Activated T-helper 17 cell treated with anti-CD3 and anti-CD28 coated beads, Interleukin-2, amount 50 U/mL, for 72 hours (primary cell): Measurements from ENCODE around the gene SMS. TPM values are rescaled to one million over a fixed set of nuclear protein-coding genes. Genes with fewer than 3 reads are reported as not detected.

Experiments
- total RNA-seq, 2 donors: library from RNA; stranded (reverse); gene quantifications; one replicate each; pipeline ENCODE4 v1.2.3, GENCODE V29; 2022

SMS gene
- total RNA-seq, 2 donors from 2014 or later = 102 to 109 TPM

Other genes starting within 250 kb of the SMS start
- not detected for gene SMPX, start 182.6 kb upstream of the SMS start, total RNA-seq
- gene MBTPS2, start 101.1 kb upstream of the SMS start, total RNA-seq = 1 to 10 TPM; 2.6 to 3.2 TPM
- under 1 TPM; 0.39 to 0.56 TPM for gene YY2, start 84.7 kb upstream of the SMS start, total RNA-seq
- 1 to 10 TPM in 1 of 2 donors, under 1 TPM in 1; 0.19 to 1.9 TPM for gene PHEX, start 91.6 kb downstream of the SMS start, total RNA-seq